Ishikawa (cell line): ENCODE data around the gene TMEM225.

Experiments used
- CEBPB ChIP-seq: IDR thresholded peaks from 2 replicates; pipeline ENCODE4 v1.6.1; 2012
- EGR1 ChIP-seq: IDR thresholded peaks from 2 replicates; pipeline ENCODE4 v1.6.1; 2012
- EP300 ChIP-seq: IDR thresholded peaks from 2 replicates; pipeline ENCODE4 v1.6.1; 2012; ENCODE audit warnings: borderline replicate concordance
- MAX ChIP-seq: IDR thresholded peaks from 2 replicates; pipeline ENCODE4 v1.6.1; 2012
- NFIC ChIP-seq: IDR thresholded peaks from 2 replicates; pipeline ENCODE4 v1.6.1; 2012
- RAD21 ChIP-seq: IDR thresholded peaks from 2 replicates; pipeline ENCODE4 v1.6.1; 2012; ENCODE audit warnings: low read depth
- TEAD4 ChIP-seq: IDR thresholded peaks from 2 replicates; pipeline ENCODE4 v1.6.1; 2012
- YY1 ChIP-seq: IDR thresholded peaks from 2 replicates; pipeline ENCODE4 v1.6.1; 2012; ENCODE audit warnings: low read depth
- TF ChIP-seq, protein P1 (sequence below): IDR thresholded peaks from 2 replicates; pipeline ENCODE4 v1.6.1; 2012

DNA sequence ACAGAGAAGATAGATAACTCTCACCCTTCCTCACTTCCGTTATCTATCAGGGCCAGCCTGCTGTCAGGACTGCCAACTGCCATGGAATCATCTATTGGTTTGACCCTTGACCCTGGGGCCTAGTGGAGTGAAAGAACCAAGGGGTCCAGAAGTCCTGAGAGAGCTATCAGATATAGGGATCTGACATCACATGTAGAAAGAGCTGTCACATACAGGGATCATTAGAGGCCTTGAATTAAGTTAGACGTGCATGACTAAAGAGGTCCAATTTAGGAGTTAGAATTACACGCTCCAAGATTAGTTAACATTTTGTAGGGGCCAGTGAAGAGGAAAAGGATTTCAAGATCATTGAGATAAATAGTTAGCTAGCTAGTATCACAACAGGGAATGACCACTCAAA lies at the start of gene TMEM225:
- TF ChIP-seq MAX (no peak), EGR1 (no peak), TEAD4 (no peak), RAD21 (no peak), EP300 (no peak), CEBPB (no peak), YY1 (no peak), NFIC (no peak)
- TF ChIP-seq, protein P1, sequence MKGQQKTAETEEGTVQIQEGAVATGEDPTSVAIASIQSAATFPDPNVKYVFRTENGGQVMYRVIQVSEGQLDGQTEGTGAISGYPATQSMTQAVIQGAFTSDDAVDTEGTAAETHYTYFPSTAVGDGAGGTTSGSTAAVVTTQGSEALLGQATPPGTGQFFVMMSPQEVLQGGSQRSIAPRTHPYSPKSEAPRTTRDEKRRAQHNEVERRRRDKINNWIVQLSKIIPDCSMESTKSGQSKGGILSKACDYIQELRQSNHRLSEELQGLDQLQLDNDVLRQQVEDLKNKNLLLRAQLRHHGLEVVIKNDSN, result no peak
